ENCODE results near the gene TRAP1. TPM values are rescaled to one million over a fixed set of nuclear protein-coding genes. Genes with fewer than 3 reads are reported as not detected.

TRAP1 gene
- 10 to 100 TPM; 46.8 to 87.9 TPM for polyA plus RNA-seq

DNA sequence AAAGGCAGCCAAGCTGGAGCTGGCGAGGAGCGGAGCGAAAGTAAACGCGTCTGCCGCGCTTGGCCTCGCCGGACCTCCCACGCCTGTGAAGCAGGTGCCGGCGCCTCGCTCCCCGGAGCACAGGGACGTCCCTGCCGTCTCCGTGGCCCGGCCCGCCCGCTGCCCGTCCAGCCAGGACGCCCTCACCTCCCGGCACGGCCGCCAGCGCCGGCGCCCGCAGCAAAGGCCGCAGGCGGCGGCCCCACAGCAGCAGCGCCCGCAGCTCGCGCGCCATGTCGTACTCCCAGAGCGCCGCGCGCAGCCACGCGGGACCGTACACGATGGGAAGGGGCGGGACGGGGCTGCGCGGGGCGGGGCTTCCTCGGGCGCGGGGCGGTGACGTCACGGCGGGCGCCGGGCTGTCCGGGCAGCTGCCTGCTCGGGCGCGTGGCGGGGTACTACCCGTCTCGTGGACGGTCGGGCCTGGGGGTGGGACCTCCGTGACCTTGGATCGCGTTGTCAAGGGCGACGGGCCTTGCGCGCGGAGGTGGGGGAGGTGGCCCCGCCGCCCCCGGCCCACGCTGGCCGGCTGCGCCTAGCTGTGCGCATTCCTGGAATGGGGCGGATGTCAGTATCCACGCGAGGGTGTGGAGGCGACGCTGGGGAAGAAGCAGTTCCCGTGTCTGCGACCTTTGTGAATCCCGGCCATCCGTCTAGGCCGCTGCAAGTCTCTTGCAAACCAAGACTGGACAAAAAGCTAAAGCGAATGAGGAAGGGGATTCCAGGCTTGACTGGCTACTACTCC, at the start of gene TRAP1:
TSS of gene TRAP1 (minus strand) at position 290 of the 784 bp plus-strand sequence. CDS start at position 274, 16 bp downstream.
- Histone ChIP-seq H3K27ac (ENCODE audit: low read depth in 2 of 2, low read length in 1 of 2) (peak within 1 kb of the TSS; percentile 80 to 87), H3K4me3 (ENCODE audit: low read depth in 1 of 2, low read length in 2 of 2) (peak within 1 kb of the TSS; percentile 89 to 95), H3K27me3 (ENCODE audit: control insufficient read depth in 1 of 2, insufficient read depth in 2 of 2, low read length in 2 of 2) (no peaks in the 10 kb centered on the region), H3K4me1 (ENCODE audit: control insufficient read depth in 2 of 2, insufficient read depth in 2 of 2, low read length in 1 of 2) (peaks cover 0 to 6% of the 10 kb centered on the region in 2 donors), H3K9me3 (ENCODE audit: control insufficient read depth in 2 of 2, insufficient read depth in 1 of 2, low read depth in 1 of 2, low read length in 1 of 2) (no peaks in the 10 kb centered on the region), H3K36me3 (ENCODE audit: control insufficient read depth in 2 of 2, insufficient read depth in 2 of 2, low read length in 1 of 2) (peaks cover 0 to 2% of the 10 kb centered on the region in 2 donors)
- 0 to 1% methylated on average over 48 to 95 of the region's 95 CpGs for WGBS, 2 donors

GRCh38 chr16:3766177-3766576, 48.9 kb upstream of the TRAP1 start:
- 93 to 95% methylated on average over 3 of the region's 3 CpGs for WGBS, 2 donors
- H3K4me3 ChIP-seq (ENCODE audit: low read depth in 1 of 2, low read length in 2 of 2) = no peak overlapping the region
- H3K27me3 ChIP-seq (ENCODE audit: control insufficient read depth in 1 of 2, insufficient read depth in 2 of 2, low read length in 2 of 2) = no peaks in the 10 kb centered on the region
- no peak overlapping the region for H3K27ac ChIP-seq (ENCODE audit: low read depth in 2 of 2, low read length in 1 of 2)
- no peaks in the 10 kb centered on the region for H3K9me3 ChIP-seq (ENCODE audit: control insufficient read depth in 2 of 2, insufficient read depth in 1 of 2, low read depth in 1 of 2, low read length in 1 of 2)
- peaks cover 0 to 2% of the 10 kb centered on the region in 2 donors for H3K4me1 ChIP-seq (ENCODE audit: control insufficient read depth in 2 of 2, insufficient read depth in 2 of 2, low read length in 1 of 2)
- H3K36me3 ChIP-seq (ENCODE audit: control insufficient read depth in 2 of 2, insufficient read depth in 2 of 2, low read length in 1 of 2) = peaks cover 12 to 34% of the 10 kb centered on the region in 2 donors

DNA sequence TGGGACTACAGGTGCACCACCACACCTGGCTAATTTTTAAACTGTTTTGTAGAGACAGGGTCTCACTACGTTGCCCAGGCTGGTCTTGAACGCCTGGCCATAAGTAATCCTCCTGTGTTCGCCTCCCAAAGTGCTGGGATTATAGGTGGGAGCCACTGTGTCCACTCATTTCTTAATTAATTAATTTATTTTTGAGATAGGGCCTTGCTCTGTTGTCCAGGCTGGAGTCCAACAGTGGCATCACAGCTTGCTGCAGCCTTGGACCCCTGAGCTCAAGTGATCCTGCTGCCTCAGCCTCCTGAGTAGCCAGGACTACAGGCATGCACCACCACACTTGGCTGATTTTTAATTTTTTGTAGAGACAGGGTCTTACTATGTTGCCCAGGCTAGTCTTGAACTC, 47.1 kb upstream of the TRAP1 start:
- H3K27me3 ChIP-seq (ENCODE audit: control insufficient read depth in 1 of 2, insufficient read depth in 2 of 2, low read length in 2 of 2) = no peaks in the 10 kb centered on the region
- H3K36me3 ChIP-seq (ENCODE audit: control insufficient read depth in 2 of 2, insufficient read depth in 2 of 2, low read length in 1 of 2) = peaks cover 12 to 25% of the 10 kb centered on the region in 2 donors
- 98% methylated on average over 3 of the region's 3 CpGs for WGBS, 2 donors
- no peak overlapping the region for H3K27ac ChIP-seq (ENCODE audit: low read depth in 2 of 2, low read length in 1 of 2)
- H3K4me3 ChIP-seq (ENCODE audit: low read depth in 1 of 2, low read length in 2 of 2) = no peak overlapping the region
- no peaks in the 10 kb centered on the region for H3K9me3 ChIP-seq (ENCODE audit: control insufficient read depth in 2 of 2, insufficient read depth in 1 of 2, low read depth in 1 of 2, low read length in 1 of 2)
- H3K4me1 ChIP-seq (ENCODE audit: control insufficient read depth in 2 of 2, insufficient read depth in 2 of 2, low read length in 1 of 2) = no peaks in the 10 kb centered on the region

DNA sequence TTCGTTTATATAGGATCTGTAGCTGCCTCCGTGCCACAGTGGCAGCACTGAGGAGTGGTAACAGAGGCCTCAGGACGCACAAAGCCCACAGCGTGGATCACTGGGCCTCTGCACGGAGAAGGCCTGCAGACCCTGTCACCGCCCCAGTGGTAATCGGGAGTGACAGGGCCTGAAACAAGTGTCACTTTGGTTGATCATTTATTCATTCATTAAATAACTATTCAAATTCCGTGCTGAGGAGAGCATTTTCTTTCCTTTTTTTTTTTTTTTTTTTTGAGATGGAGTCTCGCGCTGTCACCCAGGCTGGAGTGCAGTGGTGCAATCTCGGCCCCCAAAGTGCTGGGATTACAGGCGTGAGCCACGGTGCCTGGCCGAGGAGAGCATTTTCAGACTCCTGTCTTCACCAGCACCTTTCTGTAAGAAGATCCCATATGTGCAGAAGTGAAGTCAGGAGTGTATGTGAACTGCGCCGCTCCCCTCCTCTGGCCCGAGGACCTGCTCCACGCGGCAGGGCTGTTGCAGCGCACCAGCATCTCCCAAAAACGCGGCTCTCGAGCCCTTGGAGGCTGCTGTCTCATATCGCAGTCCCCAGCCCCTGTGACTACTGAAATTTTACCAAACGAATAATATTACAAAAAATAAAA, 44.9 kb upstream of the TRAP1 start:
- no peaks in the 10 kb centered on the region for H3K9me3 ChIP-seq (ENCODE audit: control insufficient read depth in 2 of 2, insufficient read depth in 1 of 2, low read depth in 1 of 2, low read length in 1 of 2)
- no peak overlapping the region for H3K27ac ChIP-seq (ENCODE audit: low read depth in 2 of 2, low read length in 1 of 2)
- H3K36me3 ChIP-seq (ENCODE audit: control insufficient read depth in 2 of 2, insufficient read depth in 2 of 2, low read length in 1 of 2) = peaks cover 14 to 23% of the 10 kb centered on the region in 2 donors
- H3K4me3 ChIP-seq (ENCODE audit: low read depth in 1 of 2, low read length in 2 of 2) = no peak overlapping the region
- WGBS, 2 donors = 88 to 92% methylated on average over 25 of the region's 25 CpGs
- no peaks in the 10 kb centered on the region for H3K4me1 ChIP-seq (ENCODE audit: control insufficient read depth in 2 of 2, insufficient read depth in 2 of 2, low read length in 1 of 2)
- no peaks in the 10 kb centered on the region for H3K27me3 ChIP-seq (ENCODE audit: control insufficient read depth in 1 of 2, insufficient read depth in 2 of 2, low read length in 2 of 2)

GRCh38 chr16:3761375-3762106, 44.2 kb upstream of the TRAP1 start:
- Histone ChIP-seq H3K36me3 (ENCODE audit: control insufficient read depth in 2 of 2, insufficient read depth in 2 of 2, low read length in 1 of 2) (peaks cover 11 to 22% of the 10 kb centered on the region in 2 donors), H3K4me3 (ENCODE audit: low read depth in 1 of 2, low read length in 2 of 2) (no peak overlapping the region), H3K4me1 (ENCODE audit: control insufficient read depth in 2 of 2, insufficient read depth in 2 of 2, low read length in 1 of 2) (no peaks in the 10 kb centered on the region), H3K27me3 (ENCODE audit: control insufficient read depth in 1 of 2, insufficient read depth in 2 of 2, low read length in 2 of 2) (no peaks in the 10 kb centered on the region), H3K27ac (ENCODE audit: low read depth in 2 of 2, low read length in 1 of 2) (no peak overlapping the region), H3K9me3 (ENCODE audit: control insufficient read depth in 2 of 2, insufficient read depth in 1 of 2, low read depth in 1 of 2, low read length in 1 of 2) (no peaks in the 10 kb centered on the region)
- WGBS, 2 donors = 84 to 87% methylated on average over 14 of the region's 14 CpGs

DNA sequence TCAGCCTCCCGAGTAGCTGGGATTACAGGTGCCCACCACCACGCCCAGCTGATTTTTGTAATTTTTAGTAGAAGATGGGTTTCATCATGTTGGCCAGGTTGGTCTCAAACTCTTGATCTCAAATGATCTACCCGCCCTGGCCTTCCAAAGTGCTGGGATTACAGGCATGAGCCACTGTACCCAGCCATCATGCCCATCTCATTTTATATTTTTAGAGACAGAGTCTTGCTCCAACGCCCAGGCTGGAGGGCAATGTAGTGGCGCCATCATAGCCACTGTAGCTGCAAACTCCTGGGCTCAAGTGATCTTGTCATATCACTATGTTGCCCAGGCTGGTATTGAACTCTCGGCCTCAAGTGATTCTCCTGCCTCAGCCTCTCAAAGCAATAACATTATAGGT, 43.2 kb upstream of the TRAP1 start:
- Histone ChIP-seq H3K36me3 (ENCODE audit: control insufficient read depth in 2 of 2, insufficient read depth in 2 of 2, low read length in 1 of 2) (peaks cover 11 to 24% of the 10 kb centered on the region in 2 donors), H3K27ac (ENCODE audit: low read depth in 2 of 2, low read length in 1 of 2) (no peak overlapping the region), H3K4me1 (ENCODE audit: control insufficient read depth in 2 of 2, insufficient read depth in 2 of 2, low read length in 1 of 2) (no peaks in the 10 kb centered on the region), H3K9me3 (ENCODE audit: control insufficient read depth in 2 of 2, insufficient read depth in 1 of 2, low read depth in 1 of 2, low read length in 1 of 2) (no peaks in the 10 kb centered on the region), H3K4me3 (ENCODE audit: low read depth in 1 of 2, low read length in 2 of 2) (no peak overlapping the region), H3K27me3 (ENCODE audit: control insufficient read depth in 1 of 2, insufficient read depth in 2 of 2, low read length in 2 of 2) (no peaks in the 10 kb centered on the region)
- WGBS, 2 donors = 98 to 99% methylated on average over 6 of the region's 6 CpGs

DNA sequence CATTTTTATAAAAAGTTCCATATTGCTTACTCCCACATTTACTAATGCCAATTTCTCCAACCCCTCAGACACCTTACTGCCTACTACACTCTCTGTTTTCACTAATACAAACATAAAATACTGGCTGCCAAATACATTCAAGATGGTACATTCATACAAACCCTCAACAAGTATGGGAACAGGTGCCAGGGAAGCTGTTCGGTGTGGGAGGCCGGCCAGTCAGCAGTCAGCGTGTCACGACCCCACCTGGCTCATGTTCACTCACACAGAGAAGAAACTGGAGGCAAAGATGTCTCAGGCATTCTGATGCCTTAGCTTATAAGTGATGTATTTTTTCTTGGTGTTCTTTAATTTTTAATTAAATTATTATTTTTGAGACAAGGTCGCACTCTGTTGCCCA, 42.4 kb upstream of the TRAP1 start:
- Histone ChIP-seq H3K4me3 (ENCODE audit: low read depth in 1 of 2, low read length in 2 of 2) (no peak overlapping the region), H3K27ac (ENCODE audit: low read depth in 2 of 2, low read length in 1 of 2) (no peak overlapping the region), H3K4me1 (ENCODE audit: control insufficient read depth in 2 of 2, insufficient read depth in 2 of 2, low read length in 1 of 2) (no peaks in the 10 kb centered on the region), H3K9me3 (ENCODE audit: control insufficient read depth in 2 of 2, insufficient read depth in 1 of 2, low read depth in 1 of 2, low read length in 1 of 2) (no peaks in the 10 kb centered on the region), H3K36me3 (ENCODE audit: control insufficient read depth in 2 of 2, insufficient read depth in 2 of 2, low read length in 1 of 2) (peaks cover 11 to 23% of the 10 kb centered on the region in 2 donors), H3K27me3 (ENCODE audit: control insufficient read depth in 1 of 2, insufficient read depth in 2 of 2, low read length in 2 of 2) (no peaks in the 10 kb centered on the region)
- WGBS, 2 donors = 84 to 89% methylated on average over 5 of the region's 5 CpGs

DNA sequence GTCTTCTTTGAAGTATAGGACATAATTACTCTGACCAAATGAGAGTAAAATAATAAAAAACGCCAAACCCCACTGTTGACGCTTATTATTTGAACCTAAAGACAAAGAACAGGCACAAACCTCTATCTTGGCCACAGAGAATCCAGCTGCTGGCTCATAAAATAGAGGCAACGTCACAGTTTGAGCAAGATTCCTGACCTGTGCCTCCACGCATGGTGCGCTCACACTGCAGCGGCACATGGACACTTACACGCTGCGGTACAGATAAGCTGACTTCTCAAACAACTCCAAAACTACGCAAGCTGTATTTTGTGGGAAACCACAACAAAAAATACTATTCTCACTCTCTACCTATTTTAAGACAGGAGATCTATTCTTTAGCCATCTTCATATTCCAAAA, 38.8 kb upstream of the TRAP1 start:
- H3K27me3 ChIP-seq (ENCODE audit: control insufficient read depth in 1 of 2, insufficient read depth in 2 of 2, low read length in 2 of 2) = no peaks in the 10 kb centered on the region
- H3K4me3 ChIP-seq (ENCODE audit: low read depth in 1 of 2, low read length in 2 of 2) = no peak overlapping the region
- H3K9me3 ChIP-seq (ENCODE audit: control insufficient read depth in 2 of 2, insufficient read depth in 1 of 2, low read depth in 1 of 2, low read length in 1 of 2) = no peaks in the 10 kb centered on the region
- WGBS, 2 donors = 95% methylated on average over 9 of the region's 9 CpGs
- H3K27ac ChIP-seq (ENCODE audit: low read depth in 2 of 2, low read length in 1 of 2) = no peak overlapping the region
- no peaks in the 10 kb centered on the region for H3K4me1 ChIP-seq (ENCODE audit: control insufficient read depth in 2 of 2, insufficient read depth in 2 of 2, low read length in 1 of 2)
- peaks cover 11 to 25% of the 10 kb centered on the region in 2 donors for H3K36me3 ChIP-seq (ENCODE audit: control insufficient read depth in 2 of 2, insufficient read depth in 2 of 2, low read length in 1 of 2)

DNA sequence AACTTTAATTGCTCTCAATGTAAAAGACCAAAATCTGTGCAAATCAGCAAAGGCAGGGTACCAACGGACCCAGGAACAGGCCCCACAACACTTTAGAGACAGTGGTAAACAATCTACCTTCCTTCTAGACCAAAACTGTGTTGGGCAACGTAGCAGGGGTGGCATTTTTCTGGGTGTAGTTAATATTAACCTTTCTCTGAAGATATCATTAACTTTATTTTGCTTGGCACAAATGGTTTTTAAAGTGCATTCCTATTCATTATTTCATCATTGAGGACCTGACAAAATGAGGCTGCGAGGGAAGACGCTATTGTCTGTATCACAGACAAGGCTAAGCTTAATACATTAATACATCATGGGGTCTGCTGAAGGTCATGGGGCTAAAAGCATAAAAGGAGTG, 37.9 kb upstream of the TRAP1 start:
- H3K4me1 ChIP-seq (ENCODE audit: control insufficient read depth in 2 of 2, insufficient read depth in 2 of 2, low read length in 1 of 2) = no peaks in the 10 kb centered on the region
- H3K27me3 ChIP-seq (ENCODE audit: control insufficient read depth in 1 of 2, insufficient read depth in 2 of 2, low read length in 2 of 2) = no peaks in the 10 kb centered on the region
- WGBS, 2 donors = 85 to 90% methylated on average over 4 of the region's 4 CpGs
- no peaks in the 10 kb centered on the region for H3K9me3 ChIP-seq (ENCODE audit: control insufficient read depth in 2 of 2, insufficient read depth in 1 of 2, low read depth in 1 of 2, low read length in 1 of 2)
- no peak overlapping the region for H3K27ac ChIP-seq (ENCODE audit: low read depth in 2 of 2, low read length in 1 of 2)
- H3K36me3 ChIP-seq (ENCODE audit: control insufficient read depth in 2 of 2, insufficient read depth in 2 of 2, low read length in 1 of 2) = peaks cover 11 to 27% of the 10 kb centered on the region in 2 donors
- H3K4me3 ChIP-seq (ENCODE audit: low read depth in 1 of 2, low read length in 2 of 2) = no peak overlapping the region
